H9 (cell line): ENCODE data around the gene ROR1. TPM values are rescaled to one million over a fixed set of nuclear protein-coding genes. Genes with fewer than 3 reads are reported as not detected.

Source experiments
- DNase-seq: peaks from one replicate; pipeline ENCODE4 v3.0.0-alpha.2; 2017
- H2AFZ ChIP-seq: one replicate; pipeline ENCODE4 v1.6.1; 2013; ENCODE audit warnings: mild to moderate bottlenecking, low read length, control low read depth, moderate library complexity
- H2AK5ac ChIP-seq: 2 replicates; pipeline ENCODE4 v1.6.1; 2013; ENCODE audit warnings: low read length, control low read depth, mixed read lengths; ENCODE audit not compliant: insufficient read length
- H2BK120ac ChIP-seq: one replicate; pipeline ENCODE4 v1.6.1; 2013; ENCODE audit warnings: low read depth, mild to moderate bottlenecking, low read length, control low read depth, inconsistent platforms; ENCODE audit not compliant: poor library complexity, severe bottlenecking
- H2BK12ac ChIP-seq: 2 replicates; pipeline ENCODE4 v1.6.1; 2013; ENCODE audit warnings: low read length, control low read depth, mixed read lengths, low read depth; ENCODE audit not compliant: insufficient read length
- H2BK15ac ChIP-seq: 2 replicates; pipeline ENCODE4 v1.6.1; 2013; ENCODE audit warnings: low read depth, low read length, control low read depth
- H2BK20ac ChIP-seq: one replicate; pipeline ENCODE4 v1.6.1; 2013; ENCODE audit warnings: low read depth, mild to moderate bottlenecking, low read length, control low read depth, inconsistent platforms; ENCODE audit not compliant: poor library complexity, severe bottlenecking
- H2BK5ac ChIP-seq: 2 replicates; pipeline ENCODE4 v1.6.1; 2013; ENCODE audit warnings: low read length, control low read depth, mixed read lengths; ENCODE audit not compliant: insufficient read length
- H3K14ac ChIP-seq: 2 replicates; pipeline ENCODE4 v1.6.1; 2013; ENCODE audit warnings: low read length, control low read depth; ENCODE audit not compliant: insufficient read depth
- H3K18ac ChIP-seq: 2 replicates; pipeline ENCODE4 v1.6.1; 2013; ENCODE audit warnings: low read depth, mild to moderate bottlenecking, mixed read lengths, low read length, control low read depth; ENCODE audit not compliant: insufficient read length
- H3K23ac ChIP-seq: 2 replicates; pipeline ENCODE4 v1.6.1; 2013; ENCODE audit warnings: low read length, control low read depth, mixed read lengths, low read depth; ENCODE audit not compliant: insufficient read length
- H3K23me2 ChIP-seq: 2 replicates; pipeline ENCODE4 v1.6.1; 2013; ENCODE audit warnings: low read depth, mild to moderate bottlenecking, mixed read lengths, low read length, control low read depth; ENCODE audit not compliant: insufficient read length, poor library complexity, severe bottlenecking
- H3K27ac ChIP-seq: 2 replicates; pipeline ENCODE4 v1.5.1; 2013; ENCODE audit warnings: low read length, control low read depth, mixed read lengths, low read depth; ENCODE audit not compliant: insufficient read length
- H3K27me3 ChIP-seq: 2 replicates; pipeline ENCODE4 v1.6.1; 2013; ENCODE audit warnings: low read length, control low read depth, inconsistent platforms; ENCODE audit not compliant: insufficient read depth
- H3K4ac ChIP-seq: 2 replicates; pipeline ENCODE4 v1.6.1; 2013; ENCODE audit warnings: low read depth, mild to moderate bottlenecking, control low read depth, inconsistent platforms, low read length, moderate library complexity
- H3K4me1 ChIP-seq: 2 replicates; pipeline ENCODE4 v1.6.1; 2013; ENCODE audit warnings: low read length, control low read depth, inconsistent platforms; ENCODE audit not compliant: insufficient read depth
- H3K4me2 ChIP-seq: 2 replicates; pipeline ENCODE4 v1.6.1; 2013; ENCODE audit warnings: low read length, control low read depth, mixed read lengths; ENCODE audit not compliant: insufficient read length, insufficient read depth
- H3K56ac ChIP-seq: 2 replicates; pipeline ENCODE4 v1.6.1; 2013; ENCODE audit warnings: low read depth, mild to moderate bottlenecking, mixed read lengths, low read length, control low read depth; ENCODE audit not compliant: insufficient read length
- H3K79me1 ChIP-seq: 2 replicates; pipeline ENCODE4 v1.6.1; 2013; ENCODE audit warnings: low read depth, mild to moderate bottlenecking, moderate library complexity, low read length, control low read depth, inconsistent platforms; ENCODE audit not compliant: insufficient read depth, poor library complexity, severe bottlenecking
- H3K79me2 ChIP-seq: 2 replicates; pipeline ENCODE4 v1.6.1; 2013; ENCODE audit warnings: low read length, control low read depth, inconsistent platforms; ENCODE audit not compliant: insufficient read depth
- H3K9ac ChIP-seq: 2 replicates; pipeline ENCODE4 v1.6.1; 2013; ENCODE audit warnings: low read length, control low read depth, mixed read lengths; ENCODE audit not compliant: insufficient read length; ENCODE audit errors: extremely low read depth
- H3K9me3 ChIP-seq: one replicate; pipeline ENCODE4 v1.6.1; 2013; ENCODE audit warnings: low read depth, low read length, inconsistent platforms; ENCODE audit not compliant: control insufficient read depth
- H3T11ph ChIP-seq: one replicate; pipeline ENCODE4 v1.6.1; 2013; ENCODE audit warnings: mild to moderate bottlenecking, low read length, control low read depth, inconsistent platforms
- H4K20me1 ChIP-seq: one replicate; pipeline ENCODE4 v1.6.1; 2013; ENCODE audit not compliant: control insufficient read depth, insufficient read length, insufficient read depth
- H4K5ac ChIP-seq: 2 replicates; pipeline ENCODE4 v1.6.1; 2013; ENCODE audit warnings: low read depth, mild to moderate bottlenecking, mixed read lengths, low read length, control low read depth; ENCODE audit not compliant: insufficient read length
- H4K8ac ChIP-seq: replicated peaks from 2 replicates; pipeline ENCODE4 v1.6.1; 2013; ENCODE audit warnings: low read length, control low read depth, mixed read lengths, low read depth; ENCODE audit not compliant: insufficient read length
- H4K91ac ChIP-seq: 2 replicates; pipeline ENCODE4 v1.6.1; 2013; ENCODE audit warnings: low read depth, mild to moderate bottlenecking, moderate library complexity, mixed read lengths, low read length, control low read depth; ENCODE audit not compliant: insufficient read length
- H3K27ac Mint-ChIP-seq, 3 experiments: 2 replicates in 2 of 3; 3 replicates in 1 of 3; pipeline ENCODE4 v1.8.0; 2020 to 2021; ENCODE audit warnings: mixed read lengths in 3 of 3, mild to moderate bottlenecking in 1 of 3, moderate library complexity in 1 of 3
- H3K27me3 Mint-ChIP-seq: 2 replicates; pipeline ENCODE4 v1.8.0; 2021; ENCODE audit warnings: low read depth, mild to moderate bottlenecking, moderate library complexity, mixed read lengths
- H3K36me3 Mint-ChIP-seq, 3 experiments: 2 replicates in 2 of 3; 3 replicates in 1 of 3; pipeline ENCODE4 v1.8.0; 2020 to 2021; ENCODE audit warnings: low read depth in 3 of 3, mixed read lengths in 3 of 3; ENCODE audit not compliant: insufficient read depth in 1 of 3
- H3K4me1 Mint-ChIP-seq, 2 experiments: 2 replicates each; pipeline ENCODE4 v1.8.0; 2020; ENCODE audit warnings: mixed read lengths in 2 of 2
- H3K4me3 Mint-ChIP-seq, 2 experiments: 2 replicates in 1 of 2; 3 replicates in 1 of 2; pipeline ENCODE4 v1.8.0; 2020 to 2021; ENCODE audit warnings: mild to moderate bottlenecking in 2 of 2, mixed read lengths in 2 of 2, moderate library complexity in 1 of 2
- H3K9me3 Mint-ChIP-seq, 2 experiments: 2 replicates in 1 of 2; 3 replicates in 1 of 2; pipeline ENCODE4 v1.8.0; 2020; ENCODE audit warnings: mild to moderate bottlenecking in 2 of 2, mixed read lengths in 2 of 2, moderate library complexity in 1 of 2
- CTCF ChIP-seq: fragments of 200-600 bp; sonication (generic); conservative IDR thresholded peaks from 3 replicates; pipeline ENCODE4 v1.8.0; 2021; ENCODE audit warnings: antibody characterized with exemption, mild to moderate bottlenecking
- WGBS: extraction: QIAGEN DNeasy Blood & Tissue Kit; methylation state at CpG from one replicate; pipeline ENCODE4 v1.1.7; 2013; ENCODE audit warnings: missing lambda C conversion rate, low lambda C conversion rate, mixed read lengths; ENCODE audit not compliant: insufficient read length; ENCODE audit errors: extremely low coverage; 5-methylcytosine and 5-hydroxymethylcytosine counted together
- total RNA-seq: library from RNA; stranded (reverse); gene quantifications from 2 replicates; pipeline ENCODE4 v1.2.1, GENCODE V29; 2021

Gene ROR1
- total RNA-seq, 1 experiment from 2014 or later = 75.9 TPM

DNA sequence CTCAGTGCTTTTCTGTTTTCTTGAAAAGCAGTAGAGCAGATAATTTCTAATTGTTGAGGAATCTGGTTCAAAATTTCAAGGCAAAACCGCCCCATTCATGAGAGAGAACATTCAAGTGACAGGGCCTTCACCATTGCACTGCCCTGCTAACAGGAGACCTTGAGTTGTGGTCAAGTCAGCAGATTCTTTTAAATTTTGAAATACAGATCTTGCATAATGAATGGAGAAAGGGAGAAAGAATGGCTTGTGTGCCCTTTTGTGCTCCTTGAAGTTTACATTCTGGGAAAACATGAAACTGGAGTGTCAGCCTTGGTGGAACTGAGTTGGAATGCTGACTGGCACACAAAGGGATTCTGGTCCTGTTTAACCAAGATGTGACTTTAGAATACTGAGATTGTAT is 265.1 kb downstream of the ROR1 start:
- H2BK20ac ChIP-seq = no peak overlapping the region
- Mint-ChIP-seq H3K4me3 (no peak overlapping the region), H3K9me3 (no peaks in the 10 kb centered on the region), H3K27ac (peak overlapping the region in 2 of 3 experiments; percentile 37 to 45; a peak in 3 of 7 replicates), H3K27me3 (no peaks in the 10 kb centered on the region), H3K36me3 (peaks cover 12 to 16% (median 13%) of the 10 kb centered on the region in 3 experiments), H3K4me1 (peaks cover 39 to 51% of the 10 kb centered on the region in 2 experiments)
- TF ChIP-seq CTCF = no peak
- no peak overlapping the region for H2BK12ac ChIP-seq
- H3K4me2 ChIP-seq = no peak overlapping the region
- H3K4ac ChIP-seq = no peak overlapping the region
- H4K91ac ChIP-seq = no peak overlapping the region
- H2BK15ac ChIP-seq = no peak overlapping the region
- no peak overlapping the region for H3K14ac ChIP-seq
- H2BK5ac ChIP-seq = no peak overlapping the region
- H3K56ac ChIP-seq = no peak overlapping the region
- H3T11ph ChIP-seq = no peak overlapping the region
- H3K79me1 ChIP-seq = peaks cover 2% of the 10 kb centered on the region
- no peaks in the 10 kb centered on the region for H3K23me2 ChIP-seq
- H4K5ac ChIP-seq = no peak overlapping the region
- no peak overlapping the region for H2BK120ac ChIP-seq
- peaks cover 10% of the 10 kb centered on the region; the same call in 1 of the 2 replicates for H3K4me1 ChIP-seq
- no peaks in the 10 kb centered on the region for H3K9me3 ChIP-seq
- no CpG with 5 or more reads among the region's 1 CpG for WGBS
- H3K79me2 ChIP-seq = peaks cover 3% of the 10 kb centered on the region; the same call in 1 of the 2 replicates
- no peak overlapping the region for H3K18ac ChIP-seq
- H2AK5ac ChIP-seq = no peak overlapping the region
- no peak overlapping the region for H3K9ac ChIP-seq
- DNase-seq = no peak
- H2AFZ ChIP-seq = no peak overlapping the region
- no peaks in the 10 kb centered on the region for H3K27me3 ChIP-seq
- H4K8ac ChIP-seq = no peak overlapping the region
- no peak overlapping the region for H3K23ac ChIP-seq
- H4K20me1 ChIP-seq = no peaks in the 10 kb centered on the region
- H3K27ac ChIP-seq = no peak overlapping the region
